IPS-15b (cell line): ENCODE measurements around the gene RHEX.
"Not testable (repeated sequence)": the region's sequence is repeated elsewhere in the genome, so short reads cannot be mapped to it uniquely, and the experiment has no call there.

Experiments
- H3K27me3 ChIP-seq: one replicate; pipeline ENCODE4 v1.6.1; 2013; ENCODE audit warnings: low read length; ENCODE audit not compliant: control insufficient read depth, insufficient read depth
- H3K36me3 ChIP-seq: one replicate; pipeline ENCODE4 v1.6.1; 2013; ENCODE audit warnings: low read length; ENCODE audit not compliant: control insufficient read depth, insufficient read depth
- H3K4me1 ChIP-seq: one replicate; pipeline ENCODE4 v1.6.1; 2013; ENCODE audit warnings: mild to moderate bottlenecking, low read length; ENCODE audit not compliant: control insufficient read depth, insufficient read depth
- H3K4me3 ChIP-seq: one replicate; pipeline ENCODE4 v1.5.1; 2013; ENCODE audit warnings: low read depth, low read length
- H3K9ac ChIP-seq: one replicate; pipeline ENCODE4 v1.6.1; 2013; ENCODE audit warnings: low read depth, mild to moderate bottlenecking, low read length
- H3K9me3 ChIP-seq: one replicate; pipeline ENCODE4 v1.6.1; 2013; ENCODE audit warnings: mild to moderate bottlenecking, low read length; ENCODE audit not compliant: control insufficient read depth, insufficient read depth

The RHEX gene

GRCh38 chr1:206052231-206052865 lies 625 bp upstream of the RHEX start:
- not testable (repeated sequence) for H3K4me3 ChIP-seq, H3K9ac ChIP-seq, H3K36me3 ChIP-seq, H3K4me1 ChIP-seq, H3K27me3 ChIP-seq, H3K9me3 ChIP-seq

- H3K27me3 ChIP-seq, H3K36me3 ChIP-seq, H3K4me1 ChIP-seq, H3K4me3 ChIP-seq, H3K9me3 ChIP-seq, H3K9ac ChIP-seq: not testable (repeated sequence)
Measured at GRCh38 chr1:206053616-206054015, 643 bp downstream of the RHEX start.

- H3K36me3 ChIP-seq, H3K4me1 ChIP-seq, H3K9me3 ChIP-seq, H3K4me3 ChIP-seq, H3K27me3 ChIP-seq, H3K9ac ChIP-seq: not testable (repeated sequence)
Measured at GRCh38 chr1:206055069-206055625, 2.2 kb downstream of the RHEX start.

GRCh38 chr1:206055639-206056323 lies 2.8 kb downstream of the RHEX start:
- H3K4me1 ChIP-seq, H3K36me3 ChIP-seq, H3K9me3 ChIP-seq, H3K9ac ChIP-seq, H3K27me3 ChIP-seq, H3K4me3 ChIP-seq: not testable (repeated sequence)

GRCh38 chr1:206058289-206058926 lies 5.4 kb downstream of the RHEX start:
- H3K36me3 ChIP-seq, H3K9me3 ChIP-seq, H3K4me1 ChIP-seq, H3K4me3 ChIP-seq, H3K27me3 ChIP-seq, H3K9ac ChIP-seq: not testable (repeated sequence)

GRCh38 chr1:206058927-206059292 lies 5.9 kb downstream of the RHEX start:
- Histone ChIP-seq H3K27me3 (no peaks in the 10 kb centered on the region), H3K9me3 (peaks cover 7% of the 10 kb centered on the region), H3K4me3 (no peak overlapping the region), H3K9ac (no peak overlapping the region), H3K4me1 (no peaks in the 10 kb centered on the region), H3K36me3 (no peaks in the 10 kb centered on the region)

GRCh38 chr1:206059355-206059915 lies 6.5 kb downstream of the RHEX start:
- peaks cover 7% of the 10 kb centered on the region for H3K9me3 ChIP-seq
- no peaks in the 10 kb centered on the region for H3K4me1 ChIP-seq
- H3K36me3 ChIP-seq, result no peaks in the 10 kb centered on the region
- H3K4me3 ChIP-seq, result no peak overlapping the region
- H3K9ac ChIP-seq, result no peak overlapping the region
- H3K27me3 ChIP-seq, result no peaks in the 10 kb centered on the region

- Histone ChIP-seq H3K9me3 (peaks cover 7% of the 10 kb centered on the region), H3K4me1 (no peaks in the 10 kb centered on the region), H3K9ac (no peak overlapping the region), H3K36me3 (no peaks in the 10 kb centered on the region), H3K4me3 (no peak overlapping the region), H3K27me3 (no peaks in the 10 kb centered on the region)
Measured at GRCh38 chr1:206060844-206061243, 7.9 kb downstream of the RHEX start.

- Histone ChIP-seq H3K9me3 (peaks cover 7% of the 10 kb centered on the region), H3K4me1 (no peaks in the 10 kb centered on the region), H3K4me3 (no peak overlapping the region), H3K27me3 (no peaks in the 10 kb centered on the region), H3K9ac (no peak overlapping the region), H3K36me3 (no peaks in the 10 kb centered on the region)
Measured at GRCh38 chr1:206062464-206062863, 9.5 kb downstream of the RHEX start.

- H3K36me3 ChIP-seq, H3K27me3 ChIP-seq, H3K9ac ChIP-seq, H3K9me3 ChIP-seq, H3K4me1 ChIP-seq, H3K4me3 ChIP-seq: not testable (repeated sequence)
Measured at GRCh38 chr1:206064001-206064400, 11.0 kb downstream of the RHEX start.

- not testable (repeated sequence) for H3K9ac ChIP-seq, H3K27me3 ChIP-seq, H3K36me3 ChIP-seq, H3K9me3 ChIP-seq, H3K4me3 ChIP-seq, H3K4me1 ChIP-seq
Measured at GRCh38 chr1:206064501-206064900, 11.5 kb downstream of the RHEX start.
